GM19455 (cell line): ENCODE results near the gene LIPC.

Experiments
- ATAC-seq: cut with Tn5 transposase; IDR thresholded peaks from one replicate; pipeline ENCODE4 v1.9.1; 2021; ENCODE audit not compliant: unreplicated experiment

LIPC gene

DNA sequence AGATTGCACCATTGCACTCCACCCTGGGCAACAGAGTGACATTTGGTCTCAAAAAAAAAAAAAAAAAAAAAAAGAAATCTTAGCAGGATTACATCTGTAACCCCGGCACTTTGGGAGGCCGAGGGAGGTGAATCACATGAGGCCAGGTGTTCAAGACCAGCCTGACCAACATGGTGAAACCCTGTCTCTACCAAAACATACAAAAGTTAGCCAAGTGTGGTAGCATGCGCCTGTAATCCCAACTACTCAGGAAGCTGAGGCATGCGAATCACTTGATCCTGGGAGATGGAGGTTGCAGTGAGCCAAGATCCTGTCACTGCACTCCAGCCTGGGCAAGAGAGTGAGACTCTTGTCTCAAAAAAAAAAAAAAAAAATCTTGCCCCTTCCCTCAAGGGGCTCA is 40.4 kb downstream of the LIPC start:
- no peak for ATAC-seq

DNA sequence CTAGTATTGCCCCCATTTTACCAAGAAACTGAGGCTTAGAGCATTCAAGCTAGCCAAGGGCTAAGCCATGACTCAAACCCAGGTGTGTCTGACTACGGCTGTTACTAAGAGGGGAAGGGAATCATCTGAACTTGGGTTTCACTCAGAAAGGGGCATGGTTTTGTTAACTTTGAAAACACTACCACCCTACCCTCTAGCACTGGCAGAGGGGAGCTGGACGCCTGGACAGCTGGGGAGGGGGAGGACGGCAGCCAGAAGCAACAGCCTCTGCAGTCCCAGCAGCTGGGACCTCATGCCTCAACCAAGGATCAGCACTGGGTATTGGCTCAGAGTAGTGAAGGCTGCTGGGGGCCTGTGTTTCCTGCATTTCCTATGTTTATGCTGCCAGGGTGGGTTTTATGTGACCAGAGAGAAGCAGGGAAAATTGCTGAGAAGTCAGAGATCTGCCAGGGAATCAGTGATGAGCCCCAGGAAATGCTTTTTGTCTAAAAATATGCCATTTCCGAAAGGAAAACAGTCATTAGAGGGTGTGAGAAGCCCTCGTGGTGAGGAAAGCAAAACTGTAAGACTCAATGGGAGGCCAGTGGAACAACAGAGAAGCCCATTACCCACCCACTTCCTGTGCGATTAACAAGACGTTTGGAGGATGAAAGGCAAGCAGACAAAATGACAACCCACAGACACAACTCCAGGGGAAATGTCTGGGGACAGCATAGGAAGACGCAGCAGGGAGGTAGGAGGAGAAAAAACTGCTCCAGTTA is 41.2 kb downstream of the LIPC start:
- ATAC-seq: no peak

DNA sequence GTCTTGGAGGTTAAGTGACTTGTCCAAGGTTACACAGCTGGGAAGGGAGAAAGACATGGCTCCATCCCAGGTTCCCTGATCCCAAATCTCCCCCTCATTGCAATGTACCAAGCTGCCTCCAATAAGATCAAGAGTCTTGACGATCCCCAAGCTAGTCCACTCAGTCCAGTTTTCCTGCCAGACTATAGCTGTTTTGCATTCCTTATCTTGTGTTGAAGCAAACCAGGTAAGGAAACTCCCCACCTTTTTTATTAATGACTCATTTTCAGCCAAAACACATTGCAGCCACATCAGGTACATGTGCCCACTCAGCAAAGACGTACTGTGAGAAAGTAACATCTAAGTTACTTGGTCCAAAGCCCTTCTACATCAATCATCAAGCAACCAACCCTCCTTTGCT is 41.9 kb downstream of the LIPC start:
- no peak for ATAC-seq

DNA sequence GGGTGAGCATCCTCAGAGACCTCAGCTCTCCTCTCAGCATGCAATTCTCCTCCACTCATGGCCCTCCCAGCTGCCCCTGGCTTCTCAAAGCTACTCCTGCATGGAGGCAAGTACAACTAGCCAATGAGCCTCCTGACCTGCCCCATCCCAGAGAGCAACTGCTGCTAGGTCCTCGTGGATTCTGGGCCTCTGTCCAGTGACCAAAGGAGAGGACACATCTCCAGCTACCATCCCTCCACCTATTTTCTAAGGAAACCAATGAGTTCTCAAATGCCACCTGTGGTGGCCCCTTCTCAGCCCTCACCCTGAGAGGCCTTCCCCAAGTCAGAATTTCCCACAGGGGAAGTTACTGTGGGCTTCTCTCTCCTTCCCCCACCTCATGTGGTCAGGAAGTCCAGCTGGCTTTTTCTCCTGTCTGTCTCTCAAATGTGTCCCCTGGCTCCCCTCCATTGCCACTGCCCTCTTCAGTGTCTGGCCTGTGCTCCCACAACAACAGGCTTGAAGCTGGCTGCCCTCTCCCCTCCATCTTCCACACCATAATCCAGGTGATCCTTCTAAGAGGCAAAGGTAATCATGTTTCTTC is 43.0 kb downstream of the LIPC start:
- ATAC-seq: no peak

DNA sequence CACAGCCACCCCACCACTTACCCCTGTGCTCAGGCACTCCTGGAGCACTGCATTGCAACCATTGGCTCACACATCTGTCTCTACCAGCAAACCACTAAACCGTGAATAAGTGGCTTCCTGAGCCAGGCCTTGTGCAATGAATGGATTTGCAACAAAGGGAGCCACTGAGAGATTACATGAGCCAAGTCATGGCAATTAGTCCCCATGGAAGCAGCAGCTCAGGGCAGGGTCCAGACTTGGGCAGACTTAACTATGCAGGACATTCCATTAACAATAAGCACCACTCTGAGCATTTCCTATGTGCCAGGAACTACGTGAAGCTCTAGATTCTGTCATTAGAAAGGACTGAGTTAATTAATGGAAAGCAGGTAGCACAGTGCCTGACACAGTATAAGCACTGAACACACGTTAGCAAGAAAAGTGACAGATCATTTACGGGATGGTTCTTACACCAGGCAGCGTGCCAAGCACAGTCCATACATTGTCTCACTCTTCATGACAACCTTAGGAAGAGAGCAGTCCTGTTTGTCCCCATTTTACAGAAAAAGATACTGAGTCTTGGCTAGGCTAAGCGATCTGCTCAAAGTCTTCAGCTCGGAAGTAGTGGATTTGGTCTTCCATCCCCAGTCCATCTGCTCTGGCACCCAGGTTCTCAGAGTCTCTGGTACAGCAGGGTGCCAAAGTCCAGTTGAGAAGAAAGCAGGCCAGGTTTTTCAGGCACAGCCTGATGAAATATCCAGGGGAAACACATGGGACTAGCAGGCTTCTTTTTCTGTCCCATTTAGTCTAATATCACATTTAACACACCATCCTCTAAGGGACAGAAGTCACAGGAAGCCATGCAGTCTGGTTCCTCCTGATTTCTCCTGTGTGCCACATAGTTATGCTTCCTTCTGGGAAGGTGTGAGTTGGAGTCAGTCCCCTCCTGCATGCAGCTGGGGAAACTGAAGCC is 44.1 kb downstream of the LIPC start:
- no peak for ATAC-seq

DNA sequence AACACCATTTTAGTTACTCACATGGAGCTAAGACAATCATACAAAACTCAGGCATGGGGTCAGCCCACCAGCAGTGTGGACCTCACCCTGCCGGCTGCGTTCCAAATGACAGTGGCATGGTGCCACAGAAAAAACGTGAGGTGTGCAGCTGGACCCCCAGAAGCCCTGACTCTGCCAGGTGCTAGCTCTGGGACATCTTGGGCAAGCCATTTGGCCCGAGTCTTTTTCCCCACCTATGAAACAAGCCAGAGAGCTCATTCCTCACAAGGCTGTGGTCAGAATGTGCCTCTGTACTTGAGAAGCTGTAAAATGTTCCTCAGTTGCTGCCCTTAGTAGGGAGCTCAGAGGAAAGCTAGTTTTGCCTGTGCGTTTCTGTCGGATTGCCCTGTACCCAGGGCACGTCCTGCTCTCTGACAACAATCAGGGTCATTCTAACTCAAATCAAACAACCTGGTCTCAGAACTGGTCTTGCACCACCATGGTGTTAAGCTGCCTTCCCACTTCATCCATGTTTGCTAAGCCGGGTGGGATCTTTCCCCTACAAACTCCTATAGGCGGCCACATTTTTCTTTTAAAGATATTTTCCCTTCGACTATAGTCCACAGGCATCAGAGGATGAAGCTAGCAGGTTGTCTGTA is 44.9 kb downstream of the LIPC start:
- no peak for ATAC-seq

DNA sequence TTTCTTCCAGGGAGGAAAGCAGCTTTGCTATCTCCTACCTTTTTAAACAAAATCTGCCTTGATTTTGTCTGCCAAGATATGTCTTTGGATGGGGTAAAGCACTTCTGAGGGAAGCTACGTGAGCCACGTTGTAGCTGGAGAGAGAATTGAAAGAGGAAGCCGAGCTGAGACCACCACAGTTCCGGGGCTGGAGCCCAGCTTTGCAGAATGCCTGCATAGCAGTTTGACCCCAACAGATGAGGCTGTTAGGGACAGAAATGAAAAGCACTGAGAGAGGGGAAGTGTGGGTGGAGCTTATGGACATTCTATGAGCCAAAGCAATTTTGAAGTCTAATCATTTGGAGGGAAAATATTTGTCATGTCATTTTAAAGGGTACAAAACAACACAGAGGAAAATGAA is 45.4 kb downstream of the LIPC start:
- ATAC-seq: no peak

DNA sequence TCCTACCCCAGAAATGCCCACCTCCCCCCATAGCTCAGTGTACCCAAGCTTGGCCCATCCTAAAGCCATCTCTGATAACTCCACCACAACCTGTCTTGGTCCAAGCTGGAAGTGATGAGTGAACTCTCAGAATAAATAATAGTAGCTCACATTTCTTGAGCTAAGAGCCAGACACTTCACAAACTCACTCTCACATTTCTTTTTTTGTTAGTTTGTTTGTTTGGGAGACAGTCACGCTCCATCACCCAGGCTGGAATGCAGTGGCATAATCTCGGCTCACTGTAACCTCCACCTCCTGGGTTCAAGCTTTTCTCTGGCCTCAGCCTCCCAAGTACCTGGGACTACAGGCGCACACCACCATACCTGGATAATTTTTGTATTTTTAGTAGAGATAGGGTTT is 46.2 kb downstream of the LIPC start:
- no peak for ATAC-seq

DNA sequence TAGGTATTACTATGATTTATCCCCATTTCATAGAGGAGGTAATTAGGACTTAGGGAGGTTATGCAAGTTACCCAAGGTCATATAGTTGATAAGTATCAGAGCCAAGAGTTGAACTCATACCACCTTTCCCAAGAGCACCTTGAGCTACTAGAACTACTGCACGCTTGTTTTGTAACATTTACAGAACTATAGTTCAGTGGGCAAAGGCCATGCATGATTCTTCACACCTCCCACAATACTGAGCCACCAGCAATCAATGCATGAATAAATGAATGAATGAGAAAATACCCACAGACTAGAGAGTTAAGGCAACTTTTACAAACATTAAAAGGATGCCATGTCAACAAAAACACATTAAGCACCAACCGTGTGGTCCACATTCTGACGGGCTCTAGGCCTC is 46.8 kb downstream of the LIPC start:
- no peak for ATAC-seq

DNA sequence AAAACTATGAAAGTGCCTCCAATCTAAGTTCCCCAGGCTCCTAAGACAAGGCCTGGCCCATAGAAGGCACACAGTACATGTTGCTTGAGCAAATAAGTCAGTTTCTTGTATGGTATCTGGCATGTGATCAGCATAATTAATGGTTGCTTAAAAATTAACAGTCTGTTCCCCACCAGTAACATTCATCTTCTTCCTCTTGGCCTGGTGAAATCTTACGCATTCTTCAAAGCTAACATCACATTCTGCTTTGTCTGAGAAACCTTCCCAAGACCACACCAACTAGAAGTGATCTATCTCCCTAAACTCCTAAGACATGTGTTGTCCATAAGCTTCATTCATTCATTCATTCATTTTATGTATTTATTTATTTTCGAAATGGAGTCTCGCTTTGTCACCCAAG is 48.1 kb downstream of the LIPC start:
- no peak for ATAC-seq

DNA sequence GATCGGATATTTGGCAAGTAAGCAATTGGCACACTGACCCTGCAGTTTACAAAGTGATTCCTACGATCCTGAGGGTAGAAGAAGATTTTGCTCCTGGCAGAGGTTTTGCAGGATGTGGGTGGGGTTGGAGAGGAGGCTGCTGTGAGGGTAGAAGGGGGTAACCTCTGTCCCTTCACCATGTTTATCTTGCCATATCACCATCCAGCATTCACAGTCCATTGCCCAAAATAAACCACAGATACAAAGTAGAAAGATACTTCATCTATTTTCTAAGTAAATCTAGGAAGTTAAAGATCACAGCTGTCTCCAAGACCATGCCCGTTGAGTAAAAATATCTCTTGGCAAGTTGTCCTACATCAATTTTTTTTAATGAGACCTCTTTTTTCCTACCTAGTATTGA is 51.6 kb downstream of the LIPC start:
- ATAC-seq: no peak

DNA sequence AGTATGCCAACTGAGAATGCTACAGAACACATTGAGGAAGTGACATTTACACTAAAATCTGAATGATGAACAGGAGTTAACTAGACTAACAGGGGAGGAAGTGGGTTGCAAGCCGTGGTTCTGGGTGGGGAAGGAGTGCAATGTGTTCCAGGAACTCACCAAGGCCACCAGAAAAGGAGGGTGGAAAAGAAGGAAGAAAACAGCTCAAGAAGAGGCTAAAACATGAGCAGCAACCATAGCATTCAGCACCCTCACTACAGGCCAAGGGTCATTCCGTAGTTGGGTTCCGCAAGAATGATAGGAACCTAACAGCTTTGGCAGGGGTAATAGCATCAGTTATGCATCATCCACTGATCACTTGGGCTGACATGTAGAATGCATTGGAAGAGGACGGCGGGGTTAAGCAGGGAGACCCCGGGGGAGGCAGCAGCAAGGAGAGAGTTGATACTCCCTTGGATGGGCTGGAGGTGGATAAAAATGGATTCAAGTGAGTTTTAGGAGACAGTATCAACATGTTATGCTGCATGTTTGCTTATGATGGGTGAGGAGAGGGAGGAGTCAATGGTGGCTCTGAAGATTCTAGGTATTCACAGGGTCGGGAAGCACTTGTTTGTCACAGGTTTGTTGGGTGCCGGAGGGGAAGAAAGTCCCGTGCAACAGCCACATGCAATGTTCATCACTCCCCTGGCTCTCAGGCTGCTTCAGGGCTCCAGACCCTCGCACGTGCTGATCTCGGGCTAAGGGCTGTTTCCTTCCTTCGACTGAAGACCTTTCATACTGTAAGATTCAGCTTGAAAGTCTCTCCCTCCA is 53.2 kb downstream of the LIPC start:
- ATAC-seq: no peak

DNA sequence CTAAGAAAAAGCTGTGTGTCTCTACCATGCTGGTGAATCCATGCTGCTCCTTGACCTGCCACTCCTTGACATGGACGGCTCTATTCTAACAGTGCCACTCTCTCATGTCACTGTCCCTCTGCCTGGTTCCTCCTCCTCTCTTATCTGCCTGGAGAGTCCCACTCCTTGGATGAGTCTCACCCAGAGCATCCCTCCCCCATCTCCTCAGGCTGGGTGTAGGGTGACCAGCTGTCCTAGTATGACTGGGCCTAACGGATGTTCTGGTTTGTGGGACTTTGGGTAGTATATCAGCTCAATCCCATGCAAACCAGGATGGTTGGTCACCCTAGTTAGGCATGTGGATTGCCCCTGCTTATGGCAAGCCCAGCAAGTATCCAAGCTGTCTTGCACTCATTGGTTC is 54.3 kb downstream of the LIPC start:
- no peak for ATAC-seq

DNA sequence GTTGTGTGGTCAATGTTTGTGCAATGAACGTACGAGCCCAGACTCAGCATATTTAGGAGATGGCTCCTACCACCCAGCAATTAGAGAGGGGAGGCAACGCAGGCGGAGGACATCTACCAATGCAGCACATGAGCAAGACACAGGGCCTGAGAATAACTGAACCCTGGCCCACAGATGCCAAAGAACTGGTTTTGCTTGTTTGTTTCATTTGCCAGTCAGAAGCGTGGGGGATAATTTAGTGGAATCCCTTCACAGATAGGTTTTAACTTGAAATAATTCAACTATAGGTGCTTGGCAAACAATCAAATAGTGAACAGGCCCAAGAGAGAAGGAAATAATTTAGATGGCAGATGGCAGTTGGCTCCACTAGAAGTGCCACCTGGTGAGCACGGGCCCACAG is 54.8 kb downstream of the LIPC start:
- no peak for ATAC-seq

DNA sequence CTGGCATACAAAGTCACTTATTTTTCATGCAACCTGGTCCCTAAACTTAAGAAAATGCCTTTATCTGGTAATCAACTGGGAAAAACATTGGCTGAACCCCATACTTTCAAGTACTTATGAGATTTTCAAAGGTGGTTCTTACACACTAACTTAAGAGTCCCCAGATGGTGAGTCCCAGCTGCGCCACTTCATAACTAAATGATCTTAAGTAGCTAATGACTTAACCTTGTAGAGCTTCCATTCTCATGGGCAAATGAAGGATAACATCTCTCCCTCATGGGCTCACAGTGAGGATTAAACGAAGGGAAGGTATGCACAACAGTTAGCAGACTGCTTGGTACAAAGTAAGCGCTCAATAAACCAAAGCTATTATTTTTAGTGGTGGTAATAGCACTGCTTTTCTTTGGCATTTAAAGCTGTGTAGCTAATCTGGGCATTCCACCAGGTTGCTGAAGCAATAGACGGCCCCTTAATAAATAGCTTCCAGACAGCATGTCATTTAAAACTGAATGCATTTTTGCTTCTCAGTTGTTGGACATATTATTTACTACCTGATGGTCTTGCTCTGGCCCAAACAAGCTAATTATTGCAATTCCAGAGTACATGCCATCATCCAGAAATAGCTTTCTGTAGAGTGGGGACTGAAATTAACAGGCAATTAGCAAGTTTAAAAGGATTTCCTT is 55.4 kb downstream of the LIPC start:
- no peak for ATAC-seq

DNA sequence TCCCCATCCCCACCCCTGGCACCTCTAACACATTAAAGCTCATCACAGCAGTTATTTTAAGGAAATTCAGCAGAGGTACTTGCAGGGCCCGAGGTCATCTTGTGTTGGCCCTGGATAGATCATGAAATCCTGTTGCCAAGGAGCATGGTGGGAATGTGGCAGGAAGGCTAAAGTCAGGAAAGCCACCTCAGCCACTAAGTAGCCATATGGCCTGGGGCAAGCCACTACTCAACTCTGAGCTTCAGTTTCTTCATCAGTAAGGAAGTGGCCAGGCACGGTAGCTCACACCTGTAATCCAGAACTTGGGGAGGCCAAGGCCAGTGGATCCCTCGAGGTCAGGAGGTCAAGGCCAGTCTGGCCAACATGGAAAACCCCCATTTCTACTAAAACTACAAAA is 55.9 kb downstream of the LIPC start:
- no peak for ATAC-seq

DNA sequence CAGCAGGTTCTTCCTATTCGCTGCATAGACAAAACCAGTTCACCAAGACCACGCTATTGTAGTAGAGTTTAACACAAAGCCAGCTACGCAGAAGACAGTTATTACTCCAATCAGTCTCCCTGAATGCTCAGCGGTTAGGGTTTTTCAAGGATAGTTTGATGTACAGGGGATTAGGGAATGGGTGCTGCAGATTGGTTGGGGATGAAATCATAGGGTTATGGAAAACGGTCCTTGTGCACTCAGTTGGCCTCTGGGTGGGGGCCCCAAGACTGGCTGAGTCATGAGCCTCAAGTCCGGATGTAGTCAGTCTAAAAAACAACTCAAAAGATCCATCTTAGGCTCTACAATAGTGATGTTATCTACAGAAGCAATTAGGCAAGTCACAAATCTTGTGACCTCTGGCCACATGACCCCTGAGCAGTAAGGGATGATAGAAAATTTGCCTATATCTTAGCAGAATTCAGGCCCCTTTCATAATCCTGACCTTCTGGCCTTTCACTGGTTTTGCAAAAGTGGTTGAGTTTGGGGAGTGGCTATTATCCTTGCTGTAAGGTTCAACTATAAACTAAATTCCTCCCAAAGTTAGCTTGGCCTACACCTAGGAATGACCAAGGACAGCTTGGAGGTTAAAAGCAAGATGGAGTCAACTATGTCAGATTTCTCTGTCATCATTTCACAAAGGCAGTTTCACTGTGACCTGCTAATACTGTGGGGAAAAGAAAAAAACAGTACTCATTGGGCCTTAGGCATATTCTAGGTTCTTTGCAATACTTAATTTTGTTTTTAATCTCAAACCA is 57.7 kb downstream of the LIPC start:
- ATAC-seq: no peak

DNA sequence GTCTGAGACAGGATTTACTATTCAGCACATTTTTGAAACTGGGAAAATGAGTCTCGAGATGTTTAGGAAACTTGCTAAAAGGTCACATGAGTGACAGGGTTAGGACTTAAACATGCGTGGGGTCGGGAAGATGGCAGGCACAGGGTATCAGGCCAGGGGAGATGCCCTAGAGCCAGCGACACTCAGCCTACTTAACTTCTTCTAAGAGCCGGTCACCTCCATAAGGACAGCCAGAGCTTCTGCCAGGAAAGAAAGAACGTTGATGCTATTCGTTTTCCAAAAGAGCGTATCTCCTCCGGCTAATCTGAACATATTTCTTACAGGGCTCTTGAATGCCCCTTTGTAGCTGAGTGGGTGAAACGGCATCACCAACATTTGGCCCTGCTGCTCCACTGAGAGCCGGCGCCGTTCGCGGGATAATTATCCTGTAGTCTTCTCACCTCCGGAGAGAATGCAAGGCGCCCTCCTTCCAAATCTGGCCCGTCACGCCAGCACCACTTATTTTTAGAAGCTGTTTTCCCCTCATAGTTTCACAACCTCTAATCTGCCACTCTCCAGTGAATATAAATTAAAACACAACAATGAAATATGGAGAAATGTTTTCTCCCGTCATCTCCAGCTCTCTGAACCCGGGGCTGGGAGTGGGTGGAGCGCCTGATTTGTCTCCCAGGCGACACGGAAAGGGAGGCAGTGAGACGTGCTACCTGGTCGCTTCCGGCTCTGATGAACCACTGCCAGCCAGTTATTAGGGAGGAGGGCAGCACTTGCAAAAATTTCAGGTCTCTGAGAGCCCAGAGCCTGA is 58.5 kb downstream of the LIPC start:
- ATAC-seq: no peak
